Measurements from ENCODE around the gene DNAH11.
"Not testable (repeated sequence)": the region's sequence is repeated elsewhere in the genome, so short reads cannot be mapped to it uniquely, and the experiment has no call there.

Gene DNAH11

GRCh38 chr7:21805791-21806190 is 263.0 kb downstream of the DNAH11 start:
- no peak for DNase-seq

GRCh38 chr7:21806388-21806787 is 263.5 kb downstream of the DNAH11 start:
- no peak for DNase-seq

GRCh38 chr7:21819048-21819447 is 276.2 kb downstream of the DNAH11 start:
- DNase-seq = no peak

GRCh38 chr7:21828841-21829240 is 286.0 kb downstream of the DNAH11 start:
- no peak for DNase-seq

GRCh38 chr7:21829731-21830130 is 286.9 kb downstream of the DNAH11 start:
- no peak for DNase-seq

GRCh38 chr7:21844742-21845141 is 301.9 kb downstream of the DNAH11 start:
- no peak for DNase-seq

GRCh38 chr7:21850531-21851285 is 307.9 kb downstream of the DNAH11 start:
- no peak for DNase-seq

GRCh38 chr7:21851559-21851967 is 308.7 kb downstream of the DNAH11 start:
- DNase-seq = no peak

GRCh38 chr7:21865631-21866204 is 322.9 kb downstream of the DNAH11 start:
- not testable (repeated sequence) for DNase-seq

- no peak for DNase-seq
Measured at GRCh38 chr7:21866731-21867130, 323.9 kb downstream of the DNAH11 start.

- no peak for DNase-seq
Measured at GRCh38 chr7:21867226-21867625, 324.4 kb downstream of the DNAH11 start.

GRCh38 chr7:21867816-21868575 is 325.2 kb downstream of the DNAH11 start:
- DNase-seq = no peak

GRCh38 chr7:21868576-21868850 is 325.7 kb downstream of the DNAH11 start:
- DNase-seq = no peak

- no peak for DNase-seq
Measured at GRCh38 chr7:21869785-21870402, 327.1 kb downstream of the DNAH11 start.

- no peak for DNase-seq
Measured at GRCh38 chr7:21883069-21883468, 340.2 kb downstream of the DNAH11 start.

GRCh38 chr7:21883501-21883900 is 340.7 kb downstream of the DNAH11 start:
- not testable (repeated sequence) for DNase-seq

- no peak for DNase-seq
Measured at GRCh38 chr7:21884496-21884895, 341.7 kb downstream of the DNAH11 start.

GRCh38 chr7:21886396-21886795 is 343.6 kb downstream of the DNAH11 start:
- DNase-seq = no peak

GRCh38 chr7:21887353-21887752 is 344.5 kb downstream of the DNAH11 start:
- DNase-seq = no peak

GRCh38 chr7:21887779-21888178 is 344.9 kb downstream of the DNAH11 start:
- no peak for DNase-seq

- DNase-seq = no peak
Measured at GRCh38 chr7:21891291-21891690, 348.5 kb downstream of the DNAH11 start.

GRCh38 chr7:21893401-21893800 is 350.6 kb downstream of the DNAH11 start:
- no peak for DNase-seq

- no peak for DNase-seq
Measured at GRCh38 chr7:21898265-21898930, 355.6 kb downstream of the DNAH11 start.

Measured in GDM1 (cell line).